Measurements from ENCODE around the gene CDCA5.
A peak's percentile ranks its signal among the peaks of the same experiment; 100 is the strongest.

Gene CDCA5

GRCh38 chr11:65116370-65117205 is 32.7 kb upstream of the CDCA5 start:
- TF ChIP-seq, protein P1, sequence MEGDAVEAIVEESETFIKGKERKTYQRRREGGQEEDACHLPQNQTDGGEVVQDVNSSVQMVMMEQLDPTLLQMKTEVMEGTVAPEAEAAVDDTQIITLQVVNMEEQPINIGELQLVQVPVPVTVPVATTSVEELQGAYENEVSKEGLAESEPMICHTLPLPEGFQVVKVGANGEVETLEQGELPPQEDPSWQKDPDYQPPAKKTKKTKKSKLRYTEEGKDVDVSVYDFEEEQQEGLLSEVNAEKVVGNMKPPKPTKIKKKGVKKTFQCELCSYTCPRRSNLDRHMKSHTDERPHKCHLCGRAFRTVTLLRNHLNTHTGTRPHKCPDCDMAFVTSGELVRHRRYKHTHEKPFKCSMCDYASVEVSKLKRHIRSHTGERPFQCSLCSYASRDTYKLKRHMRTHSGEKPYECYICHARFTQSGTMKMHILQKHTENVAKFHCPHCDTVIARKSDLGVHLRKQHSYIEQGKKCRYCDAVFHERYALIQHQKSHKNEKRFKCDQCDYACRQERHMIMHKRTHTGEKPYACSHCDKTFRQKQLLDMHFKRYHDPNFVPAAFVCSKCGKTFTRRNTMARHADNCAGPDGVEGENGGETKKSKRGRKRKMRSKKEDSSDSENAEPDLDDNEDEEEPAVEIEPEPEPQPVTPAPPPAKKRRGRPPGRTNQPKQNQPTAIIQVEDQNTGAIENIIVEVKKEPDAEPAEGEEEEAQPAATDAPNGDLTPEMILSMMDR (conservative IDR thresholded peaks at IDR 0.05), result no peak
- peak overlapping the region; percentile 100 for H3K27ac ChIP-seq

- peak overlapping the region; percentile 100 for H3K27ac ChIP-seq
- TF ChIP-seq, protein P1 (conservative IDR thresholded peaks at IDR 0.05), result no peak
Measured at GRCh38 chr11:65115361-65116082, 31.7 kb upstream of the CDCA5 start.

DNA sequence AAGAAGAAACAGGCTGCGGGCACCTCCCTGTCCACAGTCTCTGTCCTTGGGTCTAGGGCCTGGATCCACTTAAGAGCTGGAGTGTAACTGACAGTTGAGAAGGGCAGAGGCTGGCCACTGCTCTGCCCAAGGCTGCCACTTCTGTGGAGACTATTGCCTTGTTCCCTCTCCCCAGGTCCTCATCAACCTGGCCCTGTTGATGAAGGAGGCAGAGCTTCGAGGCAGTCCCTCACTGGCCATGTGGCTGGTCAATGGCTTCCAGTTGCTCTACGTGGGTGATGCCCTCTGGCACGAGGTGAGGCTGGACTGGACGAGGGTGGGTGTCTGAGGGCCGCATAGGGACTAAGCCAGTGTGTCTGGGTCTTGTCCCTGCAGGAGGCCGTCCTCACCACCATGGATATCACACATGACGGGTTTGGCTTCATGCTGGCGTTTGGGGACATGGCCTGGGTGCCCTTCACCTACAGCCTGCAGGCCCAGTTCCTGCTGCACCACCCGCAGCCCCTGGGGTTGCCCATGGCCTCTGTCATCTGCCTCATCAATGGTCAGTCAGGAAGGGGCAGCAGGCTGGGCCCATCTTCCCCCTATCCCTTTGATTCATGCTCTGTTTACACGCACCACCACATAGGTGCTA is 30.8 kb upstream of the CDCA5 start:
- H3K27ac ChIP-seq, result peak overlapping the region; percentile 100
- TF ChIP-seq, protein P1 (conservative IDR thresholded peaks at IDR 0.05), result no peak

DNA sequence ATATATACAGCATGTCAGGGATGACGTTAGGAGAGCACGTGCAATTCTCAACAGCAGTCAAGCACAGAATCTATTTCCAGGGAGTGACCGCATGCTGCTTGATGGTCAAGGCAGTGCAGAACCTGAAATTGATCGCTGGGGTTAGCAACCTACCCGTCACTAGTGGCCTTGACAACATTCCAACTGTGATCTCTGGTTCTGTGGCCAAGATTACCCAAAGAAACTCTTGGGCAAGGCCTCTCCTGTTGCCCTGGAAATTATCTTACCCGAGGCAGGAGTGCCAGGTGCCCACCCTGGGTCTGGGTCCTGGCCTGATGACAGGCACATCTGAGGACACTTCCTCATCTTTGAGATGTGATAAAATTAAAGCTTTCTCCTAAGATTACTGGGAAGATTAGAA is 30.0 kb upstream of the CDCA5 start:
- peak overlapping the region; percentile 100 for H3K27ac ChIP-seq

GRCh38 chr11:65113361-65113756 is 29.5 kb upstream of the CDCA5 start:
- peak overlapping the region; percentile 100 for H3K27ac ChIP-seq
- TF ChIP-seq, protein P1 (conservative IDR thresholded peaks at IDR 0.05), result no peak

More for the DNA sequence above, 30.0 kb upstream of the CDCA5 start:
- TF ChIP-seq, protein P1 (conservative IDR thresholded peaks at IDR 0.05), result no peak

- H3K27ac ChIP-seq, result peak overlapping the region; percentile 100
Measured at GRCh38 chr11:65112546-65113360, 28.9 kb upstream of the CDCA5 start.

More at GRCh38 chr11:65112546-65113360, 28.9 kb upstream of the CDCA5 start:
- TF ChIP-seq, protein P1 (conservative IDR thresholded peaks at IDR 0.05), result peak; percentile 100

Data from VCaP (cell line).